Activated T-helper 2 cell treated with anti-CD3 and anti-CD28 coated beads, Interferon-gamma antibody, Interleukin-2, Interleukin-4, amounts not matched to agents 10 μg/mL and 5 μg/mL and 100 μg/mL, durations not matched to agents 14 hours and 24 hours and 36 hours (primary cell): ENCODE results near the gene SBNO2. TPM values are rescaled to one million over a fixed set of nuclear protein-coding genes. Genes with fewer than 3 reads are reported as not detected.

ENCODE experiments used
- DNase-seq: peaks from one replicate; pipeline ENCODE4 v3.0.0; 2021; ENCODE audit warnings: low spot score
- H3K27ac Mint-ChIP-seq: one replicate; pipeline ENCODE4 v1.8.0; 2021; ENCODE audit warnings: mixed read lengths
- H3K27me3 Mint-ChIP-seq: one replicate; pipeline ENCODE4 v1.8.0; 2021; ENCODE audit warnings: low read depth, mixed read lengths
- H3K36me3 Mint-ChIP-seq: one replicate; pipeline ENCODE4 v1.8.0; 2021; ENCODE audit warnings: low read depth, mixed read lengths
- H3K4me1 Mint-ChIP-seq: one replicate; pipeline ENCODE4 v1.8.0; 2021; ENCODE audit warnings: low read depth, mixed read lengths
- H3K4me3 Mint-ChIP-seq: one replicate; pipeline ENCODE4 v1.8.0; 2021; ENCODE audit warnings: low read depth, mild to moderate bottlenecking, moderate library complexity, mixed read lengths
- H3K9me3 Mint-ChIP-seq: one replicate; pipeline ENCODE4 v1.8.0; 2021; ENCODE audit warnings: mixed read lengths
- intact Hi-C: fragments of 100-400 bp; cut with micrococcal nuclease; formaldehyde crosslinking; loops from one replicate; pipeline ENCODE4 v1.15.1; 2023
- total RNA-seq: library from RNA; stranded (reverse); gene quantifications from 2 replicates; pipeline ENCODE4 v1.2.3, GENCODE V29; 2022

SBNO2 gene
- total RNA-seq, 1 donor from 2014 or later, result 82.8 TPM

- Mint-ChIP-seq H3K27ac (no peak overlapping the region), H3K36me3 (peaks cover 26% of the 10 kb centered on the region), H3K9me3 (no peaks in the 10 kb centered on the region), H3K27me3 (no peaks in the 10 kb centered on the region), H3K4me1 (peaks cover 6% of the 10 kb centered on the region), H3K4me3 (no peak overlapping the region)
- intact Hi-C loops, result no loop called here
- DNase-seq, result no peak
Observed at GRCh38 chr19:1107661-1108261, 66.3 kb downstream of the SBNO2 start.

GRCh38 chr19:1106841-1107660, 67.0 kb downstream of the SBNO2 start:
- peak overlapping the region; percentile 37 for H3K4me3 Mint-ChIP-seq
- H3K9me3 Mint-ChIP-seq, result no peaks in the 10 kb centered on the region
- H3K36me3 Mint-ChIP-seq, result peaks cover 24% of the 10 kb centered on the region
- H3K27ac Mint-ChIP-seq, result no peak overlapping the region
- peaks cover 13% of the 10 kb centered on the region for H3K4me1 Mint-ChIP-seq
- no peaks in the 10 kb centered on the region for H3K27me3 Mint-ChIP-seq
- DNase-seq, result no peak
- intact Hi-C loops, result no loop called here

- no peaks in the 10 kb centered on the region for H3K27me3 Mint-ChIP-seq
- H3K27ac Mint-ChIP-seq, result no peak overlapping the region
- DNase-seq, result no peak
- peaks cover 21% of the 10 kb centered on the region for H3K4me1 Mint-ChIP-seq
- intact Hi-C loops, result no loop called here
- H3K9me3 Mint-ChIP-seq, result no peaks in the 10 kb centered on the region
- H3K36me3 Mint-ChIP-seq, result peaks cover 24% of the 10 kb centered on the region
- H3K4me3 Mint-ChIP-seq, result peak overlapping the region; percentile 61
Observed at GRCh38 chr19:1105873-1106840, 67.9 kb downstream of the SBNO2 start.

- no peak for DNase-seq
- intact Hi-C loops, result no loop called here
- Mint-ChIP-seq H3K27ac (no peak overlapping the region), H3K9me3 (no peaks in the 10 kb centered on the region), H3K4me3 (peak overlapping the region; percentile 73), H3K4me1 (peaks cover 22% of the 10 kb centered on the region), H3K27me3 (no peaks in the 10 kb centered on the region), H3K36me3 (peaks cover 23% of the 10 kb centered on the region)
Observed at GRCh38 chr19:1105008-1105872, 68.8 kb downstream of the SBNO2 start.

GRCh38 chr19:1104311-1105007, 69.6 kb downstream of the SBNO2 start:
- DNase-seq, result peak; percentile 64
- Mint-ChIP-seq H3K27me3 (no peaks in the 10 kb centered on the region), H3K9me3 (peaks cover 5% of the 10 kb centered on the region), H3K4me3 (peak overlapping the region; percentile 73), H3K27ac (no peak overlapping the region), H3K4me1 (peaks cover 25% of the 10 kb centered on the region), H3K36me3 (peaks cover 24% of the 10 kb centered on the region)
- intact Hi-C loops, result loop anchor here (5.0 kb wide), 1 partner anchor 88 kb away; no protein-coding TSS in a partner anchor

GRCh38 chr19:1103708-1104310, 70.3 kb downstream of the SBNO2 start, which contains the start of gene GPX4:
GPX4 (plus strand) TSS chr19:1103994; CDS start chr19:1104044, 50 bp downstream.
- DNase-seq, result peak; percentile 96
- no peaks in the 10 kb centered on the region for H3K27me3 Mint-ChIP-seq
- intact Hi-C loops, result loop anchor here (1.0 to 5.0 kb wide), 4 partner anchors 9 to 88 kb away; partner anchors contain the start of genes CNN2 and POLR2E
- peak within 1 kb of the TSS; percentile 73 for H3K4me3 Mint-ChIP-seq
- H3K27ac Mint-ChIP-seq, result peak within 1 kb of the TSS; percentile 93
- H3K9me3 Mint-ChIP-seq, result peaks cover 5% of the 10 kb centered on the region
- H3K36me3 Mint-ChIP-seq, result peaks cover 25% of the 10 kb centered on the region
- H3K4me1 Mint-ChIP-seq, result peaks cover 32% of the 10 kb centered on the region

- H3K4me1 Mint-ChIP-seq, result peaks cover 35% of the 10 kb centered on the region
Observed at GRCh38 chr19:1103132-1103707, 70.8 kb downstream of the SBNO2 start.

GRCh38 chr19:1102407-1103131, 71.5 kb downstream of the SBNO2 start:
- H3K36me3 Mint-ChIP-seq, result peaks cover 25% of the 10 kb centered on the region
- H3K27ac Mint-ChIP-seq, result peak overlapping the region; percentile 93
- intact Hi-C loops, result loop anchor here (1.0 to 5.0 kb wide), 5 partner anchors 7 to 90 kb away; partner anchors contain the start of genes CNN2 and POLR2E
- H3K4me1 Mint-ChIP-seq, result peaks cover 40% of the 10 kb centered on the region
- no peaks in the 10 kb centered on the region for H3K27me3 Mint-ChIP-seq
- H3K9me3 Mint-ChIP-seq, result peaks cover 5% of the 10 kb centered on the region
- DNase-seq, result peak; percentile 36
- H3K4me3 Mint-ChIP-seq, result peak overlapping the region; percentile 58

More at GRCh38 chr19:1103132-1103707, 70.8 kb downstream of the SBNO2 start:
- Mint-ChIP-seq H3K27ac (peak overlapping the region; percentile 93), H3K27me3 (no peaks in the 10 kb centered on the region), H3K9me3 (peaks cover 5% of the 10 kb centered on the region), H3K4me3 (peak overlapping the region; percentile 58), H3K36me3 (peaks cover 25% of the 10 kb centered on the region)
- no peak for DNase-seq
- intact Hi-C loops, result loop anchor here (1.0 to 5.0 kb wide), 4 partner anchors 8 to 89 kb away; partner anchors contain the start of genes CNN2 and POLR2E

GRCh38 chr19:1101337-1101698, 72.8 kb downstream of the SBNO2 start:
- Mint-ChIP-seq H3K4me3 (no peak overlapping the region), H3K27me3 (no peaks in the 10 kb centered on the region), H3K36me3 (peaks cover 18% of the 10 kb centered on the region), H3K27ac (peak overlapping the region; percentile 93), H3K9me3 (peaks cover 5% of the 10 kb centered on the region), H3K4me1 (peaks cover 40% of the 10 kb centered on the region)
- intact Hi-C loops, result loop anchor here (5.0 kb wide), 1 partner anchor 91 kb away; no protein-coding TSS in a partner anchor
- no peak for DNase-seq
